Thoracic aorta (tissue), 2 donors: ENCODE measurements around the gene DYNC2I2. TPM values are rescaled to one million over a fixed set of nuclear protein-coding genes. Genes with fewer than 3 reads are reported as not detected.
A peak's percentile ranks its signal among the peaks of the same experiment; 100 is the strongest.
"Not testable (repeated sequence)": the region's sequence is repeated elsewhere in the genome, so short reads cannot be mapped to it uniquely, and the experiment has no call there.

Experiments
- ATAC-seq: fragments of 150-250 bp; one replicate; pipeline ENCODE4 v1.8.0; 2017; ENCODE audit warnings: low read depth; ENCODE audit not compliant: insufficient number of reproducible peaks, low FRiP score
- DNase-seq: peaks from one replicate; pipeline ENCODE4 v3.0.0-alpha.2; 2020; ENCODE audit warnings: low spot score
- H3K27ac ChIP-seq, 2 donors: fragments of 200-600 bp; sonication (generic); 1 replicate in 1 of 2; 2 replicates in 1 of 2; pipeline ENCODE4 v1.5.1; 2016; ENCODE audit warnings: mild to moderate bottlenecking in 2 of 2, moderate library complexity in 2 of 2
- H3K27me3 ChIP-seq: fragments of 200-600 bp; sonication (generic); replicated peaks from 2 replicates; pipeline ENCODE4 v1.6.0; 2016; ENCODE audit warnings: mild to moderate bottlenecking; ENCODE audit not compliant: insufficient read depth
- H3K36me3 ChIP-seq: fragments of 200-600 bp; sonication (generic); one replicate; pipeline ENCODE4 v1.5.1; 2016
- H3K4me1 ChIP-seq, 2 donors: fragments of 200-600 bp; sonication (generic); 1 replicate in 1 of 2; 2 replicates in 1 of 2; pipeline versions ENCODE4 v1.5.1 to v1.6.0; 2016; ENCODE audit warnings: low read depth in 2 of 2, mild to moderate bottlenecking in 1 of 2; ENCODE audit not compliant: control insufficient read depth in 1 of 2
- H3K4me3 ChIP-seq: fragments of 200-600 bp; sonication (generic); 2 replicates; pipeline ENCODE4 v1.5.1; 2016; ENCODE audit warnings: mild to moderate bottlenecking
- H3K9me3 ChIP-seq: fragments of 200-600 bp; sonication (generic); 2 replicates; pipeline ENCODE4 v1.5.1; 2016
- total RNA-seq, 2 donors: library from RNA; depleted of rRNA; stranded (reverse); fragments of >200 nt; gene quantifications; one replicate each; pipeline versions ENCODE4 v1.1.0 to v1.2.3, GENCODE V29; 2016
- TF ChIP-seq, protein P1 (sequence below): fragments of 200-600 bp; sonication (generic); IDR thresholded peaks from one replicate; pipeline ENCODE4 v1.5.1; 2019; ENCODE audit warnings: antibody characterized with exemption

DYNC2I2 gene
- total RNA-seq, 2 donors from 2014 or later = 30.8 to 43.9 TPM

- TF ChIP-seq, protein P1, sequence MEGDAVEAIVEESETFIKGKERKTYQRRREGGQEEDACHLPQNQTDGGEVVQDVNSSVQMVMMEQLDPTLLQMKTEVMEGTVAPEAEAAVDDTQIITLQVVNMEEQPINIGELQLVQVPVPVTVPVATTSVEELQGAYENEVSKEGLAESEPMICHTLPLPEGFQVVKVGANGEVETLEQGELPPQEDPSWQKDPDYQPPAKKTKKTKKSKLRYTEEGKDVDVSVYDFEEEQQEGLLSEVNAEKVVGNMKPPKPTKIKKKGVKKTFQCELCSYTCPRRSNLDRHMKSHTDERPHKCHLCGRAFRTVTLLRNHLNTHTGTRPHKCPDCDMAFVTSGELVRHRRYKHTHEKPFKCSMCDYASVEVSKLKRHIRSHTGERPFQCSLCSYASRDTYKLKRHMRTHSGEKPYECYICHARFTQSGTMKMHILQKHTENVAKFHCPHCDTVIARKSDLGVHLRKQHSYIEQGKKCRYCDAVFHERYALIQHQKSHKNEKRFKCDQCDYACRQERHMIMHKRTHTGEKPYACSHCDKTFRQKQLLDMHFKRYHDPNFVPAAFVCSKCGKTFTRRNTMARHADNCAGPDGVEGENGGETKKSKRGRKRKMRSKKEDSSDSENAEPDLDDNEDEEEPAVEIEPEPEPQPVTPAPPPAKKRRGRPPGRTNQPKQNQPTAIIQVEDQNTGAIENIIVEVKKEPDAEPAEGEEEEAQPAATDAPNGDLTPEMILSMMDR = no peak
- DNase-seq (no peak), ATAC-seq (no peak)
- Histone ChIP-seq H3K36me3 (peaks cover 30% of the 10 kb centered on the region), H3K27me3 (no peaks in the 10 kb centered on the region), H3K9me3 (no peaks in the 10 kb centered on the region), H3K27ac (no peak overlapping the region), H3K4me3 (no peak overlapping the region), H3K4me1 (no peaks in the 10 kb centered on the region)
Observed at GRCh38 chr9:128696923-128697707, 40.5 kb upstream of the DYNC2I2 start.

GRCh38 chr9:128694344-128694743 lies 37.7 kb upstream of the DYNC2I2 start:
- no peak overlapping the region for H3K27ac ChIP-seq
- peaks cover 30% of the 10 kb centered on the region for H3K36me3 ChIP-seq
- DNase-seq = no peak
- no peak overlapping the region for H3K4me3 ChIP-seq
- no peak for ATAC-seq
- H3K4me1 ChIP-seq = peaks cover 8 to 16% of the 10 kb centered on the region in 2 donors
- TF ChIP-seq, protein P1 = no peak
- H3K27me3 ChIP-seq = no peaks in the 10 kb centered on the region
- no peaks in the 10 kb centered on the region for H3K9me3 ChIP-seq

- H3K27ac ChIP-seq, H3K27me3 ChIP-seq, DNase-seq, H3K9me3 ChIP-seq, ATAC-seq, H3K4me3 ChIP-seq: not testable (repeated sequence)
- H3K4me1 ChIP-seq = peaks cover 8 to 16% of the 10 kb centered on the region in 2 donors
- H3K36me3 ChIP-seq = peaks cover 30% of the 10 kb centered on the region
Observed at GRCh38 chr9:128693738-128694137, 37.1 kb upstream of the DYNC2I2 start.

- Histone ChIP-seq H3K4me3 (peak overlapping the region; percentile 79), H3K4me1 (peaks cover 12 to 16% of the 10 kb centered on the region in 2 donors), H3K27me3 (no peaks in the 10 kb centered on the region), H3K36me3 (peaks cover 25% of the 10 kb centered on the region), H3K9me3 (no peaks in the 10 kb centered on the region), H3K27ac (no peak overlapping the region)
- DNase-seq (no peak), ATAC-seq (no peak)
- TF ChIP-seq, protein P1 = no peak
Observed at GRCh38 chr9:128690684-128691034, 34.0 kb upstream of the DYNC2I2 start.

DNA sequence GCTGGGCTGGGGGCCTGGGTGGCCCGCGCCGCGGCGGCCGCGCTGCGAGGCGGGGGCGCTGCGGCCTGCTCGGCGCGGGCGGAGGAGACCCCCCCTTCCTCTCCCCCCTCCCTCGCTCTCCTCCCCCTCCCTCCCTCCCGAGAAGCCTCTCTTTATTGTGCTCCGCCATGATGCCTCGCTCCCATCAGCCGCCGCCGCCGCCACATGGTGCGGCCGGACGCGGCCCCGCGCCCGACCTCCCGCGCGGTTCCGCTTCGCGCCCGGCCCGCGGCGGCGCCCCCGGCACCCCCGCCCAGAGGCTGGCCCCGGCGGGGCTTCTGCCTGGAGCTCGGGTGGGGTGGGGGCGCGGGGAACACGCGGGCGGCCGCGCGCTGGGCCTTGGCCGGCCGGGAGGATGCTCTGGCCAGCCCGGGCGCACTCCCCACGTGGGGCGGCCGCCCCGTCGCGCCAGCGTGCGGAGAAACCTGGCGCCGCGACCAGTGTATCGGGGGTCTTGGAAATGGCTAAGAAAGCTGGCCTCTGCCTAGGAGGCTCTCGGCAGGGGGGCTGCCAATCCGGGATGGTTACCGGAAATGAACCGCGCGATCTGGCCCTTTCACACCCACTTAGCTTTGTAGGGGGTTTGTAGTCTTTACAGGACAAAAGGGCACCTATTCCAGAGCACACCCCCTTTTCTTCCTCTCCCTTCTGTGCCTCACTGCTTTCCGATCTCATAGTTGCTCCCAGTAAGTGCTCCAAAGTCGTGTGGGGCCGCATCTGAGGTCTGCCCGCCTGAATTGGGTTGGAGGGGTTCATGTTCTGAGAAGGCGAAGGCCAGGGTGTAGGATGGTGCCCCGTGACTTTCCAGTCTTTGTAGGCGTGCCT lies 33.4 kb upstream of the DYNC2I2 start:
- Histone ChIP-seq H3K27me3 (no peaks in the 10 kb centered on the region), H3K4me1 (peaks cover 12 to 16% of the 10 kb centered on the region in 2 donors), H3K27ac (no peak overlapping the region), H3K36me3 (peaks cover 22% of the 10 kb centered on the region), H3K4me3 (peak overlapping the region; percentile 79), H3K9me3 (no peaks in the 10 kb centered on the region)
- DNase-seq (no peak), ATAC-seq (no peak)
- TF ChIP-seq, protein P1 = no peak
